GM21447 (cell line): Measurements from ENCODE around the gene TOX4.

Source experiments
- ATAC-seq: cut with Tn5 transposase; IDR thresholded peaks from one replicate; pipeline ENCODE4 v1.9.1; 2021; ENCODE audit not compliant: unreplicated experiment

The TOX4 gene

DNA sequence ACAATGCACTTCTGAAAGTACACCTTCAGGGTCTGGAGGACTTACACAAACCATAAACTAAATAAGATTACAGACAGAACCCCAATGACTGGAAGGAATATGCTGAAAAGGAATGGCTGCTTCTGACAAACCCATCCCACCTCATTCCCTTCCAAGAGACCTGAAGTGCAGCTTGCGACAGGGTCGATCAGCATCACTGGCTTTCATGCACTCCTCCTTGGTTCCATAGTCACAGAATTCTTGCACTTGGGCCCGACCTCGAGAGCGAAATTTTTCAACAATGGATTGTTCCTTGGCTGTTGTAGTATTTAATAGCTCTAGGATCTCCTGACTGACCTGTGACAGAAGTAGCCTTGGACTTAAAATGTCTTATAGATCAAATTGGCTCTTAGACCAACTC is 24.6 kb downstream of the TOX4 start:
- ATAC-seq, result no peak

DNA sequence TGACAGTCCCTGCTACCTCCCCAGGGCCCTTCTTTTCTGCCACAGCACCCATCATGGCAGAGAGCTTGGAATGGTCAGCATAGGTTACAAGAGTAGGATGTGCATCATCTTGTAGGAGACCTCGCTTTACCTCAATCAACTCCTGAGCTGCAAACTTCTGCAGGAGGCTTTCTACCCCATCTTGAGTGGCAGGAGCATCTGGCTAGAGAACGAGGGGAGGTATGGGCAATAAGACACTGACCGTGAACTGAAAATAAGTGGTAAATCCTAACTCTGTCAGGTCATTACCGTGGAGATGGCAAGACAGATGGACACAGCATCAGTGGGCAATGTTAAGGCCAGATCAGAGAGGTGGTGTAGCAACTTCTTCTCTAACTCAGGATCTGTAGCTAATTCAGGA is 26.4 kb downstream of the TOX4 start:
- ATAC-seq, result no peak

DNA sequence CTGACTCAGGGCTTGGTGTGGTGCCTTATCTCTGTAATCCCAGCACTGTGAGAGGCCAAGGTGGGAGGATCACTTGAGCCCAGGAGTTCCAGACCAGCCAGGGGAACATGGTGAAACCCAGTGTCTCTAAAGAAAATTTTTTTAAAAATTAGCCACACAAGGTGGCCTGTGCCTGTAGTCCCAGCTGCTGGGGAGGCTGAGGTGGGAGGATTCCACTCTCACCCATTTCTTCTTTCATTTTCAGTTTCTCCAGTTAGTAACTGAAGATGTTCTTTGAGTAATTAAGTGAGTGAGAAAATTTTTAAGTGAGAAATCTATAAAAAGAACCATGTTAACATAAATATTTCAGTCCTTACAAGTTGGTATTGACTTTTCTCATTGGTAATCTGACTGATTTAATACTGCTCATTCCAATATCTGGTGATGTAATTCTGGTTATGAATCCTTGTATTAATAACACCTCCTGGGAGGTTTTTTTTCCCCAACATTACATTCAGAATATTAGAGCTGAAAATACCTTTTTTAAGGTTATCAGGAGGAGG is 28.1 kb downstream of the TOX4 start:
- peak; percentile 82 for ATAC-seq

DNA sequence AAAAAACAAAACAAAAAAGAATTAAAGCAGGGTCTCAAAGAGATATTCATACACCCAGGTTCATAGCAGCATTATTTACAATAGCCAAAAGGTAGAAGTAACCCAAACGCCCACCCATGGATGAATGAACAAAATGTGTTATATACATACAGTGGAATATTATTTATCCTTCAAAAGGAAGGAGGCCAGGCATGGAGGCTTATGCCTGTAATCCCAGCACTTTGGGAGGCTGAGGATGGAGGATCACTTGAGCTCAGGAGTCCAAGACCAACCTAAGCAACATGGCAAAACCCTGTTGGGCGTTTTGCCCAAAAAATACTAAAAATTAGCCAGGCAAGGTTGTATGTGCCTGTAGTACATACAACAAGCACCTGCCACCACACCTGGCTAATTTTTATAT is 29.6 kb downstream of the TOX4 start:
- no peak for ATAC-seq

DNA sequence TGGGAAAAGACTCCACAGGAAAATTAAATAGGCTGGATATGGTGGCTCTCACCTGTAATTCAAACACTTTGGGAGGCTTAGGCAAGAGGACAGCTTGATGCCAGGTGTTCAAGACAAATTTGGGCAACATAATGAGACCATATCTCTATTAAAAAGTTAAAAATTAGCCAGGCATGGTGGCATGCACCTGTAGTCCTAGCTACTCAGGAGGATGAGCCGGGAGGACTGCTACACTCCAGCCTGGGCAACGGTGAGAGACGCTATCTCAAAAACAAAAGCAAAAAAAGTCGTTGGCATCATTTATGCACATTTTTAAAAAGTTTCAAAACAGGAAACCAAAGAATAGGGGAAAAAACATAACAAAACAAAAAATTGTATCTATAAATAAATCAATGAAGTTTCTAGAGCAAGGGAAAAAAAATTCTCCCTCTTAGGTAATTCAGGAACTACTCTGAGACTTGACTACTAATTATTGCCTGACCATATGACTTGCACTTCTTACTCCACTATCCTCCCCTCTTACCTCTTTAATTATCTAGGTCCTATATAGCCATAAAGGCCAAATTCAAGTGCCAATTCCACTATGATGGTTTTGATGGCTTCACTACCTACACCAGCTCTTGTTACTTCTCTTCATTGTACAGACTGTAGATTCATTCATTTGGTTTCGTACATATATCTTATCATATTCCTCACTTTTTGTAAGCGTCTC is 32.6 kb downstream of the TOX4 start:
- no peak for ATAC-seq

DNA sequence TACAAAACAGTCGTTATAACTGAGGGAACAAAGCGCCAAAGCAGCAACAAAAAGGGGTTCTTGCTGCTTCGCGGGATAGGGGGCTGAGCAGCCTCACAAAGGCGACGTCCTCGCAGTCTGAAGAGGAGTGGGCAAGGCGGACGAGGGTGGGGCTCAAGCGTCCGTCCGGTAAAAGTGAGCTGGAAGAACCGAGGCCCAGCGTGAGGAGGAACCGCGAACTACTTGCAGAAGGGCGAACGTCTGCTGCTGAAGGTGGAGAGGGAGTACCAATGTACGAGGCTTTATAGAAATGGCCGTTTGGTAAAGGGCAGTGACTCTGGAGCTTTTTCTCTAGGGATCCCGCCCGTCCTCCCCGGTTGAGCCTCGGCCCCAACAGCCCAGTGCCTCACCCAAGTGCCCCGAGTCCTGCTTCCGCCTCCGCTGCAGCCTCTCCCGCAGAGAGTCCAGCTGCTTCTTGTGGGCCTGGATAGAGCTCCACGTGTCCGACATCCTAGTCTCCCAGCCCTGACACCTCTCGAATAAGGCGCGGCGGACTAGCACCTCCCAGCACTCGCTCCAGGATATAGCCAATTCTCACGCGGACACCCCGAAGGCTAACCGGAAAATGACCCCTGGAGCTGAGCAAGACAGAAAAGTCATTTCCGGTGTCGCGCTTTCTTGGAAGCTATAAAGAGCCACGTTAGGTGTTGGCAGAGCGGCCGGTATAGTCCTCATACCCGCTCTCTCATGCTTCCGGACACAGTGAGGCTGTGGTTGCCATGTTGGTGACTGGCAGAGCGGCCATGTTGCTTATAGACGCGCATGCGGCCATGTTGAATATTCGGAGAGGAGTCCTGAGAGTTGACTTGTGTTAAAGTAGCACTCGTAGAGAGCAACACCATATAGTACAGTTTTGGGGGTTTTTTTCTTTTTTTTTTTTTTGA is 34.0 kb downstream of the TOX4 start, which contains the start of gene METTL3:
TSS of gene METTL3 (minus strand) at position 606 of the 923 bp plus-strand sequence. CDS start at position 489, 117 bp downstream.
- peak; percentile 97 for ATAC-seq

DNA sequence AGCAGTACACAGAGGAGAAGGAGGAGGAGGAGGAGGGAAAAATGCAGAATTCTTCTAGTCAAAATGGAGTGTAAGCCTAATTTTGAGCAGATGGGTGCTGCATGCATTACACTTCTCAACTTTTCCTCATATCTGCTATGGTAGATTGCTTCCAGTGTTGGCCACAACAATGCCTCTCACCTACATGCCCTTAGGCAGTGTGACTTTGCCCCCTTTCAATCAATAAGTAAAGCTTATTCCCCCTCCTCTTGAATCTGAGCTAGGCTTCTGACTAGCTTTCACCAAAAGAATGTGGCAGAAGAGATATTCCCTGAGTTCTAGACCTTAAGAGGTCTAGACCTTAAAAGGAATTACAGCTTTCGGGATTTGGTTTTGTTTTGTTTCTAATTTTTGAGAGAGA is 37.3 kb downstream of the TOX4 start:
- no peak for ATAC-seq

DNA sequence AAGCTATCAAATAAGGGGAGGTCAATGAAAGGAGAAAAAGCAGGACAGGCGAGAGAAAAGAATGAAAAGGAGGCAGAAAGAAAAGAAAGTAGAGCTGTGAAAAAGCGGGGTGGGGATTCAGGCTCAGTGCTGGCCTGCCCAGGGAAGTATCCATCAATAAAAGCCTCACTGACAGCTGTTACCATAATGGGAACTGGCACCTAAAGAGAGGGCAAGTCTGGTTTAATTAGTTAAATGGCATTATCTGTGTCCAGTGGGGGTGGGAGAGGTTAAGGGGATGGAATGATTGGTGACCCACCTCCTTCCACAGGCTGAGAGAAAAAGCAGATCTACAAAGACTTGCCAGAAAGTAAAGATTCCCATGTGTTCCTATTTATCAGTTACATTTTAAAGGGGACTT is 41.7 kb downstream of the TOX4 start:
- ATAC-seq, result no peak

DNA sequence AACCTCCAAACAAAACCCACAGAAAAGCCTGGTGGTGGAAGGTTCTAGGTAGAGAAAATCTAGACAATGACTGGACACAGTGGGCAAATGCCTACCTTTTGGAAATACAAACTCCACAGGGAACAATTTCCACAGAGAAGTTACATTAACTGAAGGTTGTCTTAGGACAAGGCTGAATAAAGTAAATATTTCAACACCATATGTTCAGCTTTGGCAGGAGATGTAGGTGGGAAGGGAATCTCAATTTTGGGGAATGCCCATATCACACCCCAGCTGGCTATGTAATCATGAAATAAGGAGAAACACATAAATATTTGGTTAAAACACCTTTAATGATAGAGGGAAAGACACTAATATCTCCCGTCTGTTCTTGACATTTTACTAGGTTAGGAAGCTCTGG is 43.8 kb downstream of the TOX4 start:
- no peak for ATAC-seq

DNA sequence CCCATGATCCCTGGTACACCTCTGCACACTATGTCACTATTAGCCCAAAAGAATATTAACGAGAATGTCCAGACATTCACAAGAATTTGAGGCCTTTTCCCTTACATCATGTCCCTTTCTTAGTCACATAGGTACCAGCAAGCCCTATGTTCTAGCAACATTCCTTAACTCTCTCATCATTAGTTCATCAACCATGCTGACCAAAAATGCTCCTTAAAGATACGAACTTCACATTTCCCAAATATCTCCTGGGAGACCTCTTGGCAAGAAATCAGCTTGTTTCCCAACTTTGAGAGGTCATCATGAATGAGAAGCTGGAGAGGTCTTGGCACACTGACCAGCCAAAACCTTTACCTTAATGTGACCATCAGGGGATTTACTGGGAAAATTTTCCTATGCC is 44.5 kb downstream of the TOX4 start:
- ATAC-seq, result no peak

DNA sequence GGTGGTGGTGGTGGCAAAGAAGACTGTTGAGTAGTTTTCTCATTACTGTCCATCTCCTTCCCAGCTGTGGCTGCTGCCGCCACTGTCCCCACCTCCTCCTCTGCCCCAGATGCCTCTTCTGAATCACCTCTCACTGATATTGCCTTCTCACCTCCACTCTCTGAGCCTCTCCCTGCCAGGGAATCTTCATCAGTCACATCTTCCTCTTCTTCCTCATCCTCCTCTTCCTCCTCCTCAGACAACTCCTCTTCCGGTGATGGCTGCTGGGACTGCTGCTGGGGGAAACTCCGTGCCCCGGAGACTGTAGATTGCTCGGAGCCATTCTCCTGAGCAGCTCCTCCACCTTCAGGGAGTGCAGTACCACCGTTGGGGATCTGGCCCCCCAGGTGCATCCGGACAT is 46.2 kb downstream of the TOX4 start:
- ATAC-seq, result no peak

DNA sequence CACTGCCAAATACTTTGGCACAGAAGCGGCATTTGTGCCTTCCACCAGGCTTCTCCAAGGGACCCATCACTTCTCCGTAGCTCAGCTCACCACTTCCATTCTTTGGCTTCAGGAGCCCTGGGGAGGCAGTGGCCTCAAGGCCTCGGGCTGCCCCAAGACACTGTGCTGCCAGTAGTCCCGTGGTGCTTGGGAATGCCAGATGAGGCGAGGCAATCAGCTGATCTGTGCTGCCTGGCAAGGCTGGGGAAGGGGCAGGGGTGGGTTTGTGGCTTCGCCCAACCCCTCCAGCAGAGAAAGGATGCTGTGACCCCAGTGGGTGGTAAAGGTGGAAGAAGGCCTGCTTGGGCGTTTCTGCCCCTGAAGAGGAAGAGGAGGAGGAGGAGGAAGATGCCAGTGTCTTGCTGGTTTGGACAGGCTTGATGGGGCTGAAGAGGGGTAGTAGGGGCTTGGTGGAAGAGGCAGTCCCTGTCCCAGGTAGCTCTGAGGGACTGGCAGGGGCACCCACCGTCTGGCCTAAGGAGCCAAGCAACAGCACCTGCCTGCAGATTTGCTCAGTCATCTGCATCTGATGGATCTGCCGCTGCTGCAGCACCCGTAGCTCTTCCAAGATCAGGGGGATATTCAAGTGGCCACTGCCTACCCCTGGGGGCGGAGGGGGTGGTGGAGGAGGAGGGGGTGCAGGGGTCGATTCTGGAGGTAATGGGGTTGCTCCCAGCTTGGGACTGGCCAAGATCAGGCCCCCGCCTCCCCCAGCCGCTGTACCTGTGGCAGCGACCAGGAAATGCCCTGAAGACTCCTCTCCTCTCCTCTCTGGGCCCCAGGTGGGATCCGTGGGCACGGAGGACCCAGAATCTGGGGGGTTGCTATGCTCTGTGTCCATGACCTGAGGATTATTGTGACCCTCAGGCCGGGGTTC is 47.8 kb downstream of the TOX4 start:
- ATAC-seq, result no peak

DNA sequence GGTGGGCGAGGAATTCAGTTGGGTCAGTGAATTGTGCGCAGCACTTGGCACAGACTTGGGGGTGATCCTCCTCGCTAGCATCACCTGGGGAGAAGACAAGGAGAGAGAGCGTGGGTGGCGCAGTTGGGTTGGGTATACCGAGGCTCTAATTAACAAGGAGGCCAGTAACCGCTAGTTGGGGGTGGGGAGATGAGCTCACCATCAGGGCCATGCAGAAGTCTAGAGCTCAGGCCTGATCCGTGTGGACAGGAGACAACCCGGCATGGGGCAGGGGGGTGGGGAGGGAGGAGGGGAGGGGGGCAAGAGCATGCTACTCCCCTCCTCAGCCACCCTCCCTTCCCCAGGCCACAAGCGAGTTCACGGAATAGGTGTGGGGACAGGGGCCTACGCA is 48.6 kb downstream of the TOX4 start:
- no peak for ATAC-seq

DNA sequence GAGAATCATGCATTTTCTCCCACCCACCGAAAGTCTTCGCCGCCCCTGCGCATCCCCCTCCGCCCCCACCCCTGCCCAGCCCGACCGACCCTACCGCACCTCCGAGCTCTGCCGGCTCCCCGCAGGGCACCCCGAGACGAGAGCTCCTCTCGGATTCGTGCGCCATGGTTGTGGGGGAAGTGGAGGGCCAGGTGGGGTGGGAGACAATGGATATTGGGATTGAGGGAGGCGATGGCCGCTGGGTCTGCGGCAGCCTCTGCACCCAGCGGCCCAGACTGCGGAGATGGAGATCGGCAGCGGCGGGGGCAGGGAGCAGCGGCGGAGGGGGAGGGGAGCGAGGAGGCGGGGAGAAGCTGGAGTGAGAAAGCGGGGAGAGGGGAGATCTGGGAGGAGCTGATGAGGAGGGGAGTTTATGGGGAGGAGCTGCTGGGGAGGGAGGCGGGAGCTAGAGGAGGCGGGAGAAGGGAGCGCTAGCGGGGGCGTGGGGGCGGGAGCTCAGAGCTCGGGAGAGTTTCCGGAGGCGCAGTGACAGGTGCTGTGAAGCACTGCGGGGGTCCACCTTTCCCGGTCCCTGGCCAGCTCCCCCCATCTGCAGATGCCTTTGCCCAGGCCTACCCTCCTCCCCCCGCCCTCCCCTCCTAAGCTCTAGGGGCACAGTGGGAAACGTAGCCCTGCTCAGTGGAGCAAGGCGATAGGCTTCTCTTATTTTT is 49.1 kb downstream of the TOX4 start, which contains the start of gene SALL2:
TSS of gene SALL2 (minus strand) at position 385 of the 710 bp plus-strand sequence. CDS start at position 166, 219 bp downstream.
- peak; percentile 59 for ATAC-seq

DNA sequence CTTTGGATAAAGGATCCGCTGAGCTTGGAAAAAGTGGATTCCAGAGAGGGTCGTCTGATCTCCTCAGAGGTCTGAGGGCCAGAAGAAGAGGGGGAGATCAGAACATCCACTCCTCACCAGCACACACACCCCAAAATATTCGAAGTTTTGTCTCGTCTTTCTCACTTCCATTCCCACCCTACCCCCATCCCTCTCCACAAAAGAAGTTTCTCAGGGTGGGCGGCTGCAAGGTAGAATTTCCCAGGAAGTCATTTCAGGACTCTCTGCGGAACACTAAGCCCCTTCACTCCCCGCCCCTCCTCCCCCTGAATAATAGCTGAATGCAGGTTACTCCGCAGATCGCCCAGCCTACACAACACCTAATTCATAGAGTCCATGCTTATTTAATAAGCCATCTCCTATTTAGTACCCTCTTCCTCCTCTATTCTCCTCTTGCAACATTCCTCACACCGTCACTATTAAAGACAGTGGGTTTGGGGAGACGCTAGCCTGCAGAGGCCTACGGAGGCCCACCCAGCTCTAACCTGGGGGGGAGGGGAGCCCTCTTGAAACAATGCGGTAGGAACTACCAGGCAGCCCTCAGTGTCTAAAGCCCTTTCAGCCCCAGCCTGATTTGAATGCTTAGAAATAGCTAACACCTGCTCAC is 49.8 kb downstream of the TOX4 start:
- peak; percentile 39 for ATAC-seq

DNA sequence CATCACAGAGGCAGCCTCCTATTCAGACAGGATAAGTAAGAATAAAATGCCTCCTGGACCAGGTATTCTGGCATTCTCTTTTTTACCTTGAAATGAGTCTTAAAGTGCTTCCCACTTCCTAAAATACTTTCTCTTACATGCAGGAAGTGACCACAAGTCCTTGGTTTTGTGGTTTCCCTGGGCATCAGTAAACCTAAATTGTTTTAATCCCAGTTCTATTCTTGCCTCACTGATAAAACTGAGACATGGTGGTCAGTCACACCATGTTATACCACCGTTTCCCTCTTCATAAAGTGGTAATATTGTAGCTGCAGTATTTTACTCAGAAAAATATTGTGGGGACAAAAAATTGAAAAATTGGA is 50.3 kb downstream of the TOX4 start:
- ATAC-seq, result no peak

DNA sequence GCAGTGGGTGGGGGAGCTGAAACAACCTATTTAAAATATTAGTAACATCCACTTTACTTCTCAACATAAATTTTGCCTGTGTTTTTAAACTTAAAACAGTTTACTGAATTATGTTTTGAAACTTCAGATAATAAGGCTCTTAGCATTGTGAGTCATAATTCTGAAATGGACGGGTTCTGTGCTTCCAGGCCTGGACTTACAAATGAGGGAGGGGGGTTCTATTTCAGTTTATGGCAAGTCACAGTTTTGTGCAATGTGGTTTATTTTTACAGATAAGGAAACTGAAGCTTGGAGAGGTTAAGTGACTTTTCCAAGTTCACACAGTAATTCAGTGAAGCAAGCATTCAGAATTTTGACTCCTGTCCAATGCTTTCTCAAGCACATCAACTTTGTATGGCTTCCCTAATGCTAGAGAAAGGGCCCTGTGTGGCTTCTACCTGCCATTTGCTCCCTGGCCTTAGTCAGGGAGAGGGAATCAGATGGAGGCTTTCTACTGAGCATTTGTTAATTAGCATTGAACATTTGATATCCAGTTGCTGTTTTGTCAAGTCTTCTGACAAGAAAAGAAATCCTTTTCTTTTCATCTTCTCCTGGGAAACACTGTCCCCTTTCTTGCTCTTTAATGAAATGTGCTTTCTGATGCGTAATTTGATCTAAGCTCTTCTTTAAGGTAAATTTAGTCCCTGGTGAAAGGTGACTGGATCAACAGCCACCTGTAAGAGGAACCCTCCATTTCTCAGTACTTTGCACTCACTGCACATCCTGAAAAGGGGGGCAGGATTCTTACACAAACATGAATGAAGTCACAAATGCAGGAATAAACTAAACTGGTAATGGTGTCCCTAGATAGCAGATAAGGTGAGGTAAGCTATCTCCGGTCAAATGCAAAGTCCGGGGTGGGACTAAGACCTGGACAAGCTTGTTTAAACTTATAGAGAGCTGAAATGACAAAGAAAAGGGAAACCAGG is 51.7 kb downstream of the TOX4 start:
- no peak for ATAC-seq

DNA sequence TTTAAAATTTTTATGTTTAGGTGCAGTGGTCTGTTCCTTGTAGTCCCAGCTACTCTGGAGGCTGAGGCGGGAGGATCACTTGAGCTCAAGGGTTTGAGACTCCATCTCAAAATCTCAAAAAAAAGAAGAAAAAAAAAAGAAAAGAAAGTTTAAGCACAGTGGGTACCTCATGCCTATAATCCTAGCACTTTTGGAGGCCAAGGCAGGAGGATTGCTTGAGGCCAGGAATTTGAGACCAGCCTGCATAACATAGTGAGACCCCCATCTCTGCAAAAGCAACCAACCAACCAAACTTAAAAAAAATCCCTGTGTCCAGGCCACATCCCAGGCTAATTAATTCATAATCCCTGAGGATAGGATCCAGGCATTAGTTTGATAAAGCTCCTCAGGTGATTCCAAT is 52.5 kb downstream of the TOX4 start:
- no peak for ATAC-seq

DNA sequence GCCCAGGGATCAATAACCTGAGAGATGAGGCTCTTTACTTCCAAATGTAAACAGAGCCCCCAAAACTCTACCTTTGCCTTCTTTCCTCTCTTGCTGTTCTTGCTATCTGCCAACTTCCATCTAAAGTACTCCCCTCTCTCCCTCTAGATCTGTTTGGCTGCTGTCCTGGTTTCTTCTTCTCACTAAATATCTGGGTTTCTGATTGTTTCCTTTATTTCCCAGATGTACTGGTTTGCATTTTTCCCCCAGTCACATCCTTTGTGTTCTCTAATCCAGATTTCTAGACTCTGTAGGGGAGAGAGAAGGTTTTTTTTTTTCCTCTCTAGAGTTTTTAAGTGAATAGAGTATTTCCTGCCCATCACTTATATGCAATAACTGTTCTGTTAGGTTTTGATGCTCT is 56.3 kb downstream of the TOX4 start:
- ATAC-seq, result no peak
